Left ventricle myocardium superior (tissue), 1 donor: ENCODE measurements around the gene PTPN20. TPM values are rescaled to one million over a fixed set of nuclear protein-coding genes. Genes with fewer than 3 reads are reported as not detected.
"Not testable (repeated sequence)": the region's sequence is repeated elsewhere in the genome, so short reads cannot be mapped to it uniquely, and the experiment has no call there.

Source experiments
- ATAC-seq: fragments of 200-7000 bp; cut with Tn5 transposase; one replicate; pipeline ENCODE4 v1.9.1; 2020; ENCODE audit warnings: mild to moderate bottlenecking, moderate library complexity
- DNase-seq: peaks from one replicate; pipeline ENCODE4 v3.0.0-alpha.2; 2020
- intact Hi-C: fragments of 100-400 bp; cut with micrococcal nuclease; formaldehyde crosslinking; loops from one replicate; pipeline ENCODE4 v1.11.0; 2022
- total RNA-seq: library from RNA; stranded (reverse); fragmentation: NEBNext Ultra II Directional; extraction: Animal tissue kit (Norgen Biotek cat#: 25700); gene quantifications from one replicate; pipeline ENCODE4 v1.2.1, GENCODE V29; 2021
- donor health status: DM: no; HTN: yes; CAD: no; lungs with severe emphysema.

PTPN20 gene
- total RNA-seq, 1 donor from 2014 or later, result 15.7 TPM

GRCh38 chr10:46941091-46941490 is 29.9 kb downstream of the PTPN20 start:
- ATAC-seq, intact Hi-C loops, DNase-seq: not testable (repeated sequence)

- ATAC-seq, intact Hi-C loops, DNase-seq: not testable (repeated sequence)
These were observed 37.7 kb downstream of the PTPN20 start for GRCh38 chr10:46948687-46949518.

GRCh38 chr10:46952540-46952939 is 41.3 kb downstream of the PTPN20 start:
- ATAC-seq, intact Hi-C loops, DNase-seq: not testable (repeated sequence)

GRCh38 chr10:46960742-46961141 is 49.5 kb downstream of the PTPN20 start:
- intact Hi-C loops, ATAC-seq, DNase-seq: not testable (repeated sequence)

- intact Hi-C loops, ATAC-seq, DNase-seq: not testable (repeated sequence)
These were observed 52.1 kb downstream of the PTPN20 start for GRCh38 chr10:46963356-46963755.

- DNase-seq, intact Hi-C loops, ATAC-seq: not testable (repeated sequence)
These were observed 55.8 kb downstream of the PTPN20 start for GRCh38 chr10:46967013-46967412.

GRCh38 chr10:46980223-46980622 is 69.0 kb downstream of the PTPN20 start:
- ATAC-seq, DNase-seq, intact Hi-C loops: not testable (repeated sequence)

- peak; percentile 97 for ATAC-seq
- DNase-seq, intact Hi-C loops: not testable (repeated sequence)
These were observed 76.2 kb downstream of the PTPN20 start for GRCh38 chr10:46987233-46987924.

- ATAC-seq, result peak; percentile 83
- no peak for DNase-seq
- intact Hi-C loops, result no loop called here
These were observed 81.8 kb downstream of the PTPN20 start for GRCh38 chr10:46992803-46993561.

- ATAC-seq (no peak), DNase-seq (no peak)
- intact Hi-C loops, result no loop called here
These were observed 84.0 kb downstream of the PTPN20 start for GRCh38 chr10:46995234-46995633.

- intact Hi-C loops, result no loop called here
- DNase-seq (no peak), ATAC-seq (no peak)
These were observed 87.0 kb downstream of the PTPN20 start for GRCh38 chr10:46998192-46998591.

- ATAC-seq, result no peak
- intact Hi-C loops, result no loop called here
- no peak for DNase-seq
These were observed 87.4 kb downstream of the PTPN20 start for GRCh38 chr10:46998595-46998994.

GRCh38 chr10:46999217-46999616 is 88.0 kb downstream of the PTPN20 start:
- intact Hi-C loops, result no loop called here
- DNase-seq (no peak), ATAC-seq (no peak)

GRCh38 chr10:47008769-47009168 is 97.5 kb downstream of the PTPN20 start:
- intact Hi-C loops, result no loop called here
- no peak for DNase-seq
- no peak for ATAC-seq

- no peak for DNase-seq
- ATAC-seq, result no peak
- intact Hi-C loops, result no loop called here
These were observed 98.1 kb downstream of the PTPN20 start for GRCh38 chr10:47009215-47009838.

GRCh38 chr10:47010036-47010435 is 98.8 kb downstream of the PTPN20 start:
- ATAC-seq, result no peak
- intact Hi-C loops, result no loop called here
- no peak for DNase-seq

GRCh38 chr10:47012214-47012613 is 101.0 kb downstream of the PTPN20 start:
- ATAC-seq, result no peak
- intact Hi-C loops, result no loop called here
- no peak for DNase-seq

- intact Hi-C loops, result no loop called here
- ATAC-seq, result peak; percentile 34
These were observed 102.4 kb downstream of the PTPN20 start for GRCh38 chr10:47013507-47014154.

GRCh38 chr10:47015404-47015803 is 104.2 kb downstream of the PTPN20 start:
- DNase-seq (no peak), ATAC-seq (no peak)
- intact Hi-C loops, result no loop called here

More at GRCh38 chr10:47013507-47014154, 102.4 kb downstream of the PTPN20 start:
- no peak for DNase-seq
